ENCODE results near the gene FTCDNL1.

Gene FTCDNL1

DNA sequence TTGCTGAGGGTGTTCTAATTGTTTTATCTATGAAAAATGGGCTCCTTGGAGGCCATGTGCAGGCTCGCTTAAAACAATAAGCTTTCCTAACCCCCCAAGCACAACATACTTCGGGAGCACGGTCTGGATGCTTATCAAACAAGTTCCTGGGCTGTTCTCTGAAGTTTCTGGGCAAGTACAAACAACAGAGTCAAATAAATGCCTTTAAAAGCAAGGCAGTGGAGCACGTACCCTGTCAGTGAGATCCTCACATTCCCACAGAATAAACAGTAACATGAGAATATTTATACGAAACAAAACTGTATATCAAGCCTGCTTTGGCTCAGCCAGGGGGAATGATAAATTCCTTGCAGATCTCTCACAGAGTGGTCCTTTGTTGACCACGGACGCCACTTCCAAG is 44.8 kb downstream of the FTCDNL1 start:
- Histone ChIP-seq H3K9ac (ENCODE audit: low read length) (peak overlapping the region; percentile 48), H2AK5ac (ENCODE audit: low read length, severe bottlenecking) (no peak overlapping the region), H2BK120ac (ENCODE audit: low read depth, low read length) (no peak overlapping the region), H3K4ac (ENCODE audit: low read depth in 1 of 2, low read length in 2 of 2) (no peak overlapping the region), H2AFZ (ENCODE audit: low read depth, low read length) (no peak overlapping the region), H3K18ac (ENCODE audit: low read depth in 1 of 2, low read length in 2 of 2) (no peak overlapping the region), H4K8ac (ENCODE audit: low read length) (no peak overlapping the region), H3K27ac (ENCODE audit: low read length, poor library complexity, severe bottlenecking) (no peak overlapping the region), H2BK12ac (ENCODE audit: low read length in 2 of 2) (no peak overlapping the region), H3K4me1 (ENCODE audit: control insufficient read depth, insufficient read depth, low read depth, low read length) (peaks cover 3% of the 10 kb centered on the region), H3K14ac (ENCODE audit: low read length in 2 of 2) (no peak overlapping the region), H3K4me2 (ENCODE audit: low read length, poor library complexity, severe bottlenecking) (peak overlapping the region; percentile 10), H4K91ac (ENCODE audit: low read length) (no peak overlapping the region), H3K79me1 (replicated peaks; ENCODE audit: low read length, poor library complexity, severe bottlenecking) (no peaks in the 10 kb centered on the region), H3K27me3 (ENCODE audit: control insufficient read depth in 1 of 2, insufficient read depth in 1 of 2, low read length in 2 of 2) (no peaks in the 10 kb centered on the region), H3K36me3 (ENCODE audit: control insufficient read depth in 1 of 2, insufficient read depth in 2 of 2, low read depth in 1 of 2, low read length in 2 of 2) (no peaks in the 10 kb centered on the region), H2BK5ac (ENCODE audit: low read depth, low read length, poor library complexity, severe bottlenecking) (no peak overlapping the region), H3K9me3 (ENCODE audit: control insufficient read depth, low read length) (no peaks in the 10 kb centered on the region), H2BK15ac (ENCODE audit: low read depth, poor library complexity, severe bottlenecking) (no peak overlapping the region), H3K4me3 (ENCODE audit: insufficient read depth in 1 of 2, low read depth in 1 of 2, low read length in 2 of 2) (no peak overlapping the region), H3K23ac (ENCODE audit: low read length in 2 of 2) (no peak overlapping the region)
- 50% methylated on average over 7 of the region's 7 CpGs for WGBS
- DNase-seq: no peak

DNA sequence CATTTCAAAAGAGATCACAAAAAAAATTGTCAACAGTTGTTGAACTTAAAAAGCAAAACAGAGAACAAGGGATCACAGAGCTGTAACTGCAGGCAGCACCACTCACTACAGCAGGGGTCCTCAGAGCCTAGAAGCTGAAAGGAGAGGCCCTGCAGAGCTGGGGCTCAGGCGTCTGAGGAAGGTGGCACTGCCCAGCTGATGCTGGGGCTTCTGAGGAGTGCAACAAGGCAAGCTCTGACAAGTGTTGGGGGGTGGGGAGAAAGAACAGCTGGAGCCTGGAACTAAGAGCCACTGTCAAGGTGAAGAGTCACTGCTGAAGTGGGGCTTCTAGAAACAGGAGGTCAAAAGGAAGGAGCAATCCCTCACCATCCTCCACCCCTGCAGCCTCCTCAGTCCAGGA is 46.2 kb downstream of the FTCDNL1 start:
- 13% methylated on average over 1 of the region's 1 CpG for WGBS
- no peak overlapping the region for H2BK5ac ChIP-seq (ENCODE audit: low read depth, low read length, poor library complexity, severe bottlenecking)
- no peak overlapping the region for H2BK15ac ChIP-seq (ENCODE audit: low read depth, poor library complexity, severe bottlenecking)
- H3K4me3 ChIP-seq (ENCODE audit: insufficient read depth in 1 of 2, low read depth in 1 of 2, low read length in 2 of 2): no peak overlapping the region
- H4K8ac ChIP-seq (ENCODE audit: low read length): no peak overlapping the region
- H2AK5ac ChIP-seq (ENCODE audit: low read length, severe bottlenecking): no peak overlapping the region
- no peaks in the 10 kb centered on the region for H3K9me3 ChIP-seq (ENCODE audit: control insufficient read depth, low read length)
- DNase-seq: no peak
- no peak overlapping the region for H3K9ac ChIP-seq (ENCODE audit: low read length)
- peak overlapping the region in 1 of 2 experiments; percentile 7 for H3K14ac ChIP-seq (ENCODE audit: low read length in 2 of 2)
- H3K4me2 ChIP-seq (ENCODE audit: low read length, poor library complexity, severe bottlenecking): no peak overlapping the region
- no peak overlapping the region for H3K18ac ChIP-seq (ENCODE audit: low read depth in 1 of 2, low read length in 2 of 2)
- no peaks in the 10 kb centered on the region for H3K27me3 ChIP-seq (ENCODE audit: control insufficient read depth in 1 of 2, insufficient read depth in 1 of 2, low read length in 2 of 2)
- no peaks in the 10 kb centered on the region for H3K36me3 ChIP-seq (ENCODE audit: control insufficient read depth in 1 of 2, insufficient read depth in 2 of 2, low read depth in 1 of 2, low read length in 2 of 2)
- no peak overlapping the region for H3K23ac ChIP-seq (ENCODE audit: low read length in 2 of 2)
- no peak overlapping the region for H2BK120ac ChIP-seq (ENCODE audit: low read depth, low read length)
- H2AFZ ChIP-seq (ENCODE audit: low read depth, low read length): no peak overlapping the region
- no peak overlapping the region for H4K91ac ChIP-seq (ENCODE audit: low read length)
- no peaks in the 10 kb centered on the region for H3K79me1 ChIP-seq (replicated peaks; ENCODE audit: low read length, poor library complexity, severe bottlenecking)
- H2BK12ac ChIP-seq (ENCODE audit: low read length in 2 of 2): no peak overlapping the region
- no peak overlapping the region for H3K4ac ChIP-seq (ENCODE audit: low read depth in 1 of 2, low read length in 2 of 2)
- H3K4me1 ChIP-seq (ENCODE audit: control insufficient read depth, insufficient read depth, low read depth, low read length): peaks cover 3% of the 10 kb centered on the region
- no peak overlapping the region for H3K27ac ChIP-seq (ENCODE audit: low read length, poor library complexity, severe bottlenecking)

DNA sequence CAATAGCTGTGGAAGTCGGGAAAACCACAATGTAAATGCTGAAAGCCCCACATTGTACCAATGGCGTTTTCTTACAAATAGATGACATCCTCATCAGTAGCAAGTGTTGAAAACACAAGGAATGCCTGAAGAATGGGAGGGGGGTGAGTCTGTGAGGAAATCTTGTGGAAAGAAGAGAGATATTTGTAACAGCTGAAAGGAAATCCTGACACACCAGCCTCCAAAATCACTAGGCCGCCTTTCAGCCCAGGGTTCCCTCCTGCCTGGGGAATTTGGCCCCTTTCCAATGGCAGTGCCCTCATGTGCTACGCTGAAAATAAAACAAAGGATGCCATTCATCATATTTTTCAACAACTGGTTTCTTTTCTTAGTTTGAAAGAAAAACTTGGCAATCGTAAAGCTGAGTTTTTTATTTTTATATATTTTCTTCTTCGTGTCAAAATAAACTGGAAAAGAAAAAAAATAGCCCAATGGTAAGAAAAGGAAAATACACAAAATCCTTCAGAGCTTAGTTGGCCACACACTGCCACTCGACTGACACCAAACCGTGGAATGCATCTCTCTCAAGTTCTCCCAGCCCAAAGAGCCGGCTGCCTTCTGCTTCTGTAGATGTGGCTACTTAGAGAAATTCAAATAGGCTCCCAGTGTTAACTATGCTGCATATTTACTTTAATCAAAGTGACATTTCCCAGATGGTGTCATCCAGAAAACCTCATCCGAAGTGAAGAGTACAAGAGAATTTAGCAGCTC is 52.0 kb downstream of the FTCDNL1 start:
- DNase-seq: no peak

DNA sequence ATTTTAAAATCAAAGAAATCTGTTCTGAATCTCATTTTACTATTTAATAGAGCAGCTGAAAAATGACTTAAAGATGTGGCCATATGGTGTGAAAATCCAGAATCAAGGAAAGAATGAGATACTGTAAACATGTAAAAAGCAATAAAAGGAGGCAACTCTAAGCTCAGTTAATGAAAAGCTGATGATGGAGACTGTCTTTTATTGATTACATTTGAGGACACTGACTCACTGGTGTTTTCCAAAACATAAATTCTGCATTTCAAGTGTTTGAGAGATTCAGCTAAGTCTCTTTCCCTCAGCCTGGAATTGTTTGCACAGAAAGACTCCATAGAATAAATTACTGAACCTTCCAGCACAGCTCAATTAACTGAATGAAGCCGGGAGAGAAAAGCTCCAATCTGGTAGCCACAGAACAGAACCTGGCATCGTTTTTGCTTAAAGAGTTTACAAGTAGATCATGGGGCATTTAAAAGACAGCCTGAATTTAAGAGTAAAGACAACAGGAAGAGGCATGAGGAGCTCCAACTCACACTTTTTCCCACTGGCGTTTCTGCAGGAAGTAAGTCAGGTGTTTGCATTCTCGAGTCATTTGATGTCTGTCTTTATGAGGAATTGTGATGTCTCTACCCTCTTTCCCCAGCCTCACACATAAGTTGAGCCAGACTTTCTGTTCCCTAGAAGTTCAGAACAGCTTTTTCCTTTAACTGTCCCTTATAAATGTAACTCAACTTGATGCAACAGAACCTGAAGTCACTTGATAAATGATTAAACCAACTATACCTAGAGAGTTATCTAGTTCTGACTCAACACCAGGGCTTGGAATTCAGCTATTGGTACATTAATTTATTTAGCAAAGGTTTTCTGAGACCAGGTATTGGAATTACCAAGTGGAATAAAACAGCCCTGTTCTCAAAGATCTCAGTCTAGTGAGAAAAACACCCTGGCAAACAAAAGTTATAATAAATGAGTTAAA is 53.3 kb downstream of the FTCDNL1 start:
- Histone ChIP-seq H3K23ac (ENCODE audit: low read length in 2 of 2) (no peak overlapping the region), H3K4me1 (ENCODE audit: control insufficient read depth, insufficient read depth, low read depth, low read length) (no peaks in the 10 kb centered on the region)

More for the DNA sequence above, 52.0 kb downstream of the FTCDNL1 start:
- Histone ChIP-seq H2BK12ac (ENCODE audit: low read length in 2 of 2) (no peak overlapping the region), H3K9me3 (ENCODE audit: control insufficient read depth, low read length) (no peaks in the 10 kb centered on the region), H2AK5ac (ENCODE audit: low read length, severe bottlenecking) (no peak overlapping the region), H4K91ac (ENCODE audit: low read length) (no peak overlapping the region), H2BK120ac (ENCODE audit: low read depth, low read length) (no peak overlapping the region), H3K4me3 (ENCODE audit: insufficient read depth in 1 of 2, low read depth in 1 of 2, low read length in 2 of 2) (no peak overlapping the region), H3K9ac (ENCODE audit: low read length) (no peak overlapping the region), H3K79me1 (replicated peaks; ENCODE audit: low read length, poor library complexity, severe bottlenecking) (no peaks in the 10 kb centered on the region), H3K18ac (ENCODE audit: low read depth in 1 of 2, low read length in 2 of 2) (no peak overlapping the region), H3K27ac (ENCODE audit: low read length, poor library complexity, severe bottlenecking) (no peak overlapping the region), H3K4me1 (ENCODE audit: control insufficient read depth, insufficient read depth, low read depth, low read length) (no peaks in the 10 kb centered on the region), H3K23ac (ENCODE audit: low read length in 2 of 2) (no peak overlapping the region), H3K4me2 (ENCODE audit: low read length, poor library complexity, severe bottlenecking) (no peak overlapping the region), H2AFZ (ENCODE audit: low read depth, low read length) (no peak overlapping the region), H3K14ac (ENCODE audit: low read length in 2 of 2) (no peak overlapping the region), H2BK15ac (ENCODE audit: low read depth, poor library complexity, severe bottlenecking) (no peak overlapping the region), H3K4ac (ENCODE audit: low read depth in 1 of 2, low read length in 2 of 2) (no peak overlapping the region), H4K8ac (ENCODE audit: low read length) (no peak overlapping the region), H2BK5ac (ENCODE audit: low read depth, low read length, poor library complexity, severe bottlenecking) (no peak overlapping the region), H3K36me3 (ENCODE audit: control insufficient read depth in 1 of 2, insufficient read depth in 2 of 2, low read depth in 1 of 2, low read length in 2 of 2) (no peaks in the 10 kb centered on the region), H3K27me3 (ENCODE audit: control insufficient read depth in 1 of 2, insufficient read depth in 1 of 2, low read length in 2 of 2) (no peaks in the 10 kb centered on the region)
- WGBS: 77% methylated on average over 5 of the region's 10 CpGs

More for the DNA sequence above, 53.3 kb downstream of the FTCDNL1 start:
- H3K14ac ChIP-seq (ENCODE audit: low read length in 2 of 2): no peak overlapping the region
- no peak overlapping the region for H2BK12ac ChIP-seq (ENCODE audit: low read length in 2 of 2)
- H3K27ac ChIP-seq (ENCODE audit: low read length, poor library complexity, severe bottlenecking): no peak overlapping the region
- no peak overlapping the region for H2BK120ac ChIP-seq (ENCODE audit: low read depth, low read length)
- H2BK15ac ChIP-seq (ENCODE audit: low read depth, poor library complexity, severe bottlenecking): no peak overlapping the region
- no peak overlapping the region for H2AK5ac ChIP-seq (ENCODE audit: low read length, severe bottlenecking)
- no peak overlapping the region for H3K18ac ChIP-seq (ENCODE audit: low read depth in 1 of 2, low read length in 2 of 2)
- H3K4me2 ChIP-seq (ENCODE audit: low read length, poor library complexity, severe bottlenecking): no peak overlapping the region
- 75% methylated on average over 4 of the region's 4 CpGs for WGBS
- H4K91ac ChIP-seq (ENCODE audit: low read length): no peak overlapping the region
- H3K27me3 ChIP-seq (ENCODE audit: control insufficient read depth in 1 of 2, insufficient read depth in 1 of 2, low read length in 2 of 2): no peaks in the 10 kb centered on the region
- no peak overlapping the region for H2AFZ ChIP-seq (ENCODE audit: low read depth, low read length)
- H3K79me1 ChIP-seq (replicated peaks; ENCODE audit: low read length, poor library complexity, severe bottlenecking): no peaks in the 10 kb centered on the region
- no peak for DNase-seq
- H3K9ac ChIP-seq (ENCODE audit: low read length): no peak overlapping the region
- H4K8ac ChIP-seq (ENCODE audit: low read length): no peak overlapping the region
- no peaks in the 10 kb centered on the region for H3K36me3 ChIP-seq (ENCODE audit: control insufficient read depth in 1 of 2, insufficient read depth in 2 of 2, low read depth in 1 of 2, low read length in 2 of 2)
- no peaks in the 10 kb centered on the region for H3K9me3 ChIP-seq (ENCODE audit: control insufficient read depth, low read length)
- H2BK5ac ChIP-seq (ENCODE audit: low read depth, low read length, poor library complexity, severe bottlenecking): no peak overlapping the region
- H3K4me3 ChIP-seq (ENCODE audit: insufficient read depth in 1 of 2, low read depth in 1 of 2, low read length in 2 of 2): no peak overlapping the region
- no peak overlapping the region for H3K4ac ChIP-seq (ENCODE audit: low read depth in 1 of 2, low read length in 2 of 2)
